G401 (cell line): ENCODE measurements around the gene SLC11A2. TPM values are rescaled to one million over a fixed set of nuclear protein-coding genes. Genes with fewer than 3 reads are reported as not detected.

Experiments used
- total RNA-seq: library from RNA; depleted of rRNA; stranded (reverse); fragments of >200 nt; shearing (Covaris generic); gene quantifications from 2 replicates; pipeline ENCODE4 v1.2.3, GENCODE V29; 2014; rRNA removed

The SLC11A2 gene
- total RNA-seq, 1 experiment from 2014 or later, result 37.1 TPM

Other genes with a start within 250 kb of the SLC11A2 start
- not detected in 2 replicates for gene TMPRSS12, start 183.5 kb downstream of the SLC11A2 start, total RNA-seq
- not detected in 2 replicates for gene HIGD1C, start 73.8 kb downstream of the SLC11A2 start, total RNA-seq
- 47.9 and 63.2 TPM in 2 replicates for gene LETMD1, start 21.9 kb upstream of the SLC11A2 start, total RNA-seq
- gene CSRNP2, start 57.2 kb upstream of the SLC11A2 start, total RNA-seq, result 9.8 and 19.8 TPM in 2 replicates
- gene TFCP2, start 146.8 kb upstream of the SLC11A2 start, total RNA-seq, result 30.9 and 46.8 TPM in 2 replicates
- gene POU6F1, start 191.7 kb upstream of the SLC11A2 start, total RNA-seq, result 0.98 and 4.1 TPM in 2 replicates
- 88.8 and 94.2 TPM in 2 replicates for gene DAZAP2, start 212.4 kb upstream of the SLC11A2 start, total RNA-seq
- 2.7 and 7.5 TPM in 2 replicates for gene SMAGP, start 244.0 kb upstream of the SLC11A2 start, total RNA-seq